ENCODE data around the gene MSH5. TPM values are rescaled to one million over a fixed set of nuclear protein-coding genes. Genes with fewer than 3 reads are reported as not detected.

The MSH5 gene
- total and polyA plus RNA-seq, 9 of the 15 experiments (the other 6 are each of a cell fraction or from before 2014, with no cell fraction given), result 12.5 to 104 (median 46.6) TPM

- TF ChIP-seq CBX2 (IDR thresholded peaks at IDR 0.05; ENCODE audit: insufficient read depth, low read length, poor library complexity, severe bottlenecking) (no peak), GABPB2 (CRISPR knock-in tag; conservative IDR thresholded peaks at IDR 0.05) (peak; percentile 41; the same call in 1 of the 2 replicates), MCM2 (IDR thresholded peaks at IDR 0.05; ENCODE audit: low read depth) (no peak), HDAC1 (IDR thresholded peaks at IDR 0.05) (peak in 1 of 2 experiments; percentile 98; a peak in 2 of 4 replicates), TFAM (CRISPR knock-in tag; conservative IDR thresholded peaks at IDR 0.05) (no peak), FOXK1 (CRISPR knock-in tag; IDR thresholded peaks at IDR 0.05; ENCODE audit: borderline replicate concordance) (peak; percentile 99), C11orf30 (IDR thresholded peaks at IDR 0.05; ENCODE audit: low read depth) (no peak), MXD1 (CRISPR knock-in tag; IDR thresholded peaks at IDR 0.05; ENCODE audit: borderline replicate concordance, poor library complexity, severe bottlenecking) (peak; percentile 59), ZNF24 (IDR thresholded peaks at IDR 0.05) (no peak), POLR2AphosphoS2 (IDR thresholded peaks at IDR 0.05; ENCODE audit: low read length) (no peak; the same call in 1 of the 2 replicates), KLF13 (tag; IDR thresholded peaks at IDR 0.05; ENCODE audit: borderline replicate concordance, low read depth) (peak; percentile 69), ZBTB7A (IDR thresholded peaks at IDR 0.05; ENCODE audit: borderline replicate concordance, control insufficient read depth, low read depth, low read length) (no peak), GTF2E2 (tag; IDR thresholded peaks at IDR 0.05) (no peak), SRSF1 (IDR thresholded peaks at IDR 0.05; ENCODE audit: low read depth, low read length) (peak; percentile 80; the same call in 1 of the 2 replicates), RBBP5 (IDR thresholded peaks at IDR 0.05; ENCODE audit: borderline replicate concordance, insufficient read depth, low read length, poor library complexity, severe bottlenecking) (peak; percentile 93), ETV6 (IDR thresholded peaks at IDR 0.05; ENCODE audit: borderline replicate concordance in 1 of 2, low read depth in 2 of 2, low read length in 1 of 2) (0 out of 4 replicates have a peak, but pooled peaks of 1 of the 2 experiments have one; percentile 52), ETV6 (CRISPR knock-in tag; IDR thresholded peaks at IDR 0.05; ENCODE audit: borderline replicate concordance) (peak; percentile 95; the same call in 1 of the 2 replicates), MIER1 (IDR thresholded peaks at IDR 0.05; ENCODE audit: low read depth) (no peak), HNRNPUL1 (IDR thresholded peaks at IDR 0.05; ENCODE audit: low read length) (no peak), ETS2 (tag; IDR thresholded peaks at IDR 0.05; ENCODE audit: borderline replicate concordance, poor library complexity, severe bottlenecking) (no peak), ZNF507 (tag; conservative IDR thresholded peaks at IDR 0.05) (no peak)
- TF ChIP-seq, protein P1, sequence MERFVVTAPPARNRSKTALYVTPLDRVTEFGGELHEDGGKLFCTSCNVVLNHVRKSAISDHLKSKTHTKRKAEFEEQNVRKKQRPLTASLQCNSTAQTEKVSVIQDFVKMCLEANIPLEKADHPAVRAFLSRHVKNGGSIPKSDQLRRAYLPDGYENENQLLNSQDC (CRISPR knock-in tag; IDR thresholded peaks at IDR 0.05), result no peak
- TF ChIP-seq, protein P2, sequence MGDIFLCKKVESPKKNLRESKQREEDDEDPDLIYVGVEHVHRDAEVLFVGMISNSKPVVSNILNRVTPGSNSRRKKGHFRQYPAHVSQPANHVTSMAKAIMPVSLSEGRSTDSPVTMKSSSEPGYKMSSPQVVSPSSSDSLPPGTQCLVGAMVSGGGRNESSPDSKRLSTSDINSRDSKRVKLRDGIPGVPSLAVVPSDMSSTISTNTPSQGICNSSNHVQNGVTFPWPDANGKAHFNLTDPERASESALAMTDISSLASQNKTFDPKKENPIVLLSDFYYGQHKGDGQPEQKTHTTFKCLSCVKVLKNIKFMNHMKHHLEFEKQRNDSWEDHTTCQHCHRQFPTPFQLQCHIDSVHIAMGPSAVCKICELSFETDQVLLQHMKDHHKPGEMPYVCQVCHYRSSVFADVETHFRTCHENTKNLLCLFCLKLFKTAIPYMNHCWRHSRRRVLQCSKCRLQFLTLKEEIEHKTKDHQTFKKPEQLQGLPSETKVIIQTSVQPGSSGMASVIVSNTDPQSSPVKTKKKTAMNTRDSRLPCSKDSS (IDR thresholded peaks at IDR 0.05; ENCODE audit: low read depth, partially characterized antibody), result no peak
Observed at GRCh38 chr6:31739639-31740396, at the start of gene MSH5 (continued).
